Ovary (tissue), 3 donors: ENCODE measurements around the gene PALMD.

Source experiments
- CTCF ChIP-seq, 3 donors: fragments of 450-650 bp in 2 of 3; fragments of 200-600 bp in 1 of 3; IDR thresholded peaks; one replicate each; pipeline versions ENCODE4 v1.5.1 to v1.8.0; 2016 to 2022; ENCODE audit warnings: antibody characterized with exemption in 3 of 3, mild to moderate bottlenecking in 1 of 3
- EP300 ChIP-seq: sonication (generic); formaldehyde crosslinking; IDR thresholded peaks from one replicate; pipeline ENCODE4 v1.6.1; 2017; ENCODE audit warnings: antibody characterized with exemption
- POLR2A ChIP-seq: fragments of 450-650 bp; IDR thresholded peaks from one replicate; pipeline ENCODE4 v1.6.1; 2017; ENCODE audit warnings: antibody characterized with exemption, mild to moderate bottlenecking, moderate library complexity
- donor health status: DM: no; HTN: no; CAD: no.

GRCh38 chr1:99700020-99700419, 54.1 kb downstream of the PALMD start:
- TF ChIP-seq CTCF (IDR thresholded peaks at IDR 0.05) (no peak), EP300 (no peak), POLR2A (no peak)
